HG03342 (cell line): ENCODE data around the gene ATP1B1.
A peak's percentile ranks its signal among the peaks of the same experiment; 100 is the strongest.

Experiments used
- ATAC-seq: cut with Tn5 transposase; IDR thresholded peaks from one replicate; pipeline ENCODE4 v1.9.1; 2021; ENCODE audit warnings: mild to moderate bottlenecking, moderate library complexity; ENCODE audit not compliant: unreplicated experiment

Gene ATP1B1

GRCh38 chr1:169106095-169106920 is at the start of gene ATP1B1:
Gene ATP1B1, plus strand, starts transcription at chr1:169106690. Its CDS starts 140 bp downstream, at chr1:169106830.
- ATAC-seq, result peak; percentile 89

- no peak for ATAC-seq
Measured at GRCh38 chr1:169059421-169059820, 47.1 kb upstream of the ATP1B1 start.

- ATAC-seq, result no peak
Measured at GRCh38 chr1:169060043-169060722, 46.3 kb upstream of the ATP1B1 start.

- no peak for ATAC-seq
Measured at GRCh38 chr1:169060919-169061639, 45.4 kb upstream of the ATP1B1 start.

- ATAC-seq, result no peak
Measured at GRCh38 chr1:169062152-169062551, 44.3 kb upstream of the ATP1B1 start.

GRCh38 chr1:169064103-169064502 is 42.4 kb upstream of the ATP1B1 start:
- no peak for ATAC-seq

GRCh38 chr1:169070547-169070946 is 35.9 kb upstream of the ATP1B1 start:
- ATAC-seq, result no peak

GRCh38 chr1:169070958-169071357 is 35.5 kb upstream of the ATP1B1 start:
- ATAC-seq, result no peak

GRCh38 chr1:169072945-169073725 is 33.4 kb upstream of the ATP1B1 start:
- ATAC-seq, result no peak

GRCh38 chr1:169078163-169078883 is 28.2 kb upstream of the ATP1B1 start:
- ATAC-seq, result no peak

- no peak for ATAC-seq
Measured at GRCh38 chr1:169081503-169082123, 24.9 kb upstream of the ATP1B1 start.

GRCh38 chr1:169085911-169086310 is 20.6 kb upstream of the ATP1B1 start:
- no peak for ATAC-seq

GRCh38 chr1:169086603-169087455 is 19.7 kb upstream of the ATP1B1 start:
- ATAC-seq, result no peak

- no peak for ATAC-seq
Measured at GRCh38 chr1:169087876-169088275, 18.6 kb upstream of the ATP1B1 start.

- no peak for ATAC-seq
Measured at GRCh38 chr1:169089776-169090175, 16.7 kb upstream of the ATP1B1 start.

GRCh38 chr1:169090308-169090899 is 16.1 kb upstream of the ATP1B1 start:
- ATAC-seq, result no peak

- ATAC-seq, result peak; percentile 47
Measured at GRCh38 chr1:169090900-169091311, 15.6 kb upstream of the ATP1B1 start.

- ATAC-seq, result peak; percentile 86
Measured at GRCh38 chr1:169091480-169091941, 15.0 kb upstream of the ATP1B1 start.
